NCI-H524 treated with DMSO at 0.1 percent for 48 hours (cell line): ENCODE data around the gene HM13.
A peak's percentile ranks its signal among the peaks of the same experiment; 100 is the strongest.
"Not testable (repeated sequence)": the region's sequence is repeated elsewhere in the genome, so short reads cannot be mapped to it uniquely, and the experiment has no call there.

Experiments used
- DNase-seq: peaks from one replicate; lab custom pipeline; 2025; lab: John Stamatoyannopoulos, UW

HM13 gene

DNA sequence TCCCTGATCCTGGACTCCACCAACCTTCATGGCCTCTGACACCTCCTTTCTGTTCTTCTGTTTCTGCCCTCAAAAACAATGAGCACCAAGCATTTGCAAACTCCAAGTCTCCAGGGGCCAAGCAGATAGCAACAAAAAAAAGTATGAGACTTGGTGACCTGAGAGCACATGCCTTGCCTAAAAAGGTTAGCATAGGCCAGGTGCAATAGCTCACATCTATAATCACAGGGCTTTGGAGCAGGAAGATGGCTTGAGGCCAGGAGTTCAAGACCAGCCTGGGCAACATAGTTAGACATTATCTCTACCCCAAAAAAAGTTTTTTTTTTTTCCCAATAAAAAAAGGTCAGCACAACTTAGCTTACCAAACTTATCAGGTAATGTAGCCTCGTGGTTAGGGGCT lies 13.7 kb upstream of the HM13 start:
- DNase-seq, result no peak

DNA sequence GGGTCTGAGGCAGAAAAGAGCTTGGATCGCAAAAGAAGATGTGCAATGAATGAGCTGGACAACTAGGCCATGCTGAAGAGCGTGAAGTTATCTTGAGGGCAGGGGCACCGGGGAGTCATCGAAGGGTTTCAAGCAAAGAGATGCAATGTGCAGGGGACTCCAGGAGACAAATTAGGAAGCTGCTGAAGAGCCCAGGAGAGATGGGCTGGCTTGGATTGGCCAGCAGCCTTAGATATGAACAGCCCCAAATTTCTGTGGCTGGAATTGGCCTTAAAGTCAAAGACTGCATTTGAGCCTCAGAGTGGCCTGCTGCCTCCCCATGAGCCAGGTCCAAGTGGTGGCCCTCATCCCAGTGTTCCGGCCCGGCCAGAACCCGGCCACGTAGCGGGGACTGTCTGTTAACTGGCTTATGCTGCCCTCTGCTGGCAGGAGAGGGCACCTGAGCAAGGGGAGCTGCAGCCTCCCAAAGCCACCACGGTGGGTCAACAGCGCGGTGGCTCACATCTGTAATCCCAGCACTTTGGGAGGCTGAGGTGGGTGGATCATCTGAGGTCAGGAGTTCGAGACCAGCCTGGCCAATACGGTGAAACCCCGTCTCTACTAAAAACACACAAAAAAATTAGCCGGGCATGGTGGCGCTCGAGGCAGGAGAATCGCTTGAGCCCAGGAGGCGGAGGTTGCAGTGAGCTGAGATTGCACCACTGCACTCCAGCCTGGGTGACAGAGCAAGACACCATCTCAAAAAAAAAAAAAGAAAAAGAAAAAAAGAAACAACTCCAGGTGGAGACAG lies 11.2 kb upstream of the HM13 start:
- not testable (repeated sequence) for DNase-seq

DNA sequence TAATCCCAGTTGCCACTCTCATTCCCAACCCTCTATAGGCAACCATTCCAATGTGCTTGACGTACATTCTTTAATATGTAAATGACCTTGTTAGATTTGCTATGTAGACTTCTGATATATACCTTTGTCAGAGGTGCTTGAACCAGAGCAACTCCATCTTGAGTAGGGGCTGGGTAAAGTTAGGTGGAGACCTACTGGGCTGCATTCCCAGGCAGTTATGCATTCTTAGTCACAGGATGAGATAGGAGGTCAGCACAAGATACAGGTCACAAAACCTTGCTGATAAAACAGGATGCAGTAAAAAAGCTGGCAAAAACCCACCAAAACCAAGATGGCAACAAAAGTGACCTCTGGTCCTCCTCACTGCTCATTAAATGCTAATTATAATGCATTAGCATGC lies 8.3 kb upstream of the HM13 start:
- DNase-seq, result no peak

DNA sequence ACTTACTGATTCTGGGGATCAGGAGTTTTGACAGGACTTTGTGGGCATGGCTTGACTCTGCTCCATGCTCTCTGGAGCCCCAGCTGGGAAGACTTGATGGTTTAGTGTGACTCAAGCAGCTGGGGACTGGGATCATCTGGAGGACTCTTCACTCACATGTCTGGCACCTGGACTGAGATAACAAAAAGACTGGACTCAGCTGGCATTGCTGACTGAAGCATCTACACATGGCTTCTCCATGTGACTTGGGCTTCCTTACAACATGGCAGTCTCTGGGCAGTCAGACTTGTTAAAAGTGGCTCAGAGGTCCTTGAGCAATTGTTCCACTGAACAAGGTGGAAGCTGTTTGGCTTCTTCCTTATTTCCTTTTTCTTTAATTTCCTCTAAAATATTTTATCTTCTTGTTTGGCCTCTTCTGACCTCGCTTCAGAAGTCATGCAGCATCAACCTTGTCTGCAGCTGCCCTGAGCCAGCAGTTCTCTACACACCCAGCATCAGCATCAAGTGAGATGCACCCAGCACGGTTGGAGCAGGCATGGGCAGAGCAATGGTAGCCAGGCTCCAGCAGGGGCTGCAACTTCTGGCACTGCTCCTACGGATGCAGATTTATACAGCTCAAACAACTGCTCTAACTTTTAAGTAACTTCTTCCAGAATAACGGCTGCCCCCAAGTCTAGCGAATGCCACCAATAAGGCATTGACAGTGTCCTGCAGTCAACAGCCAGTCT lies 5.6 kb upstream of the HM13 start:
- DNase-seq, result no peak

DNA sequence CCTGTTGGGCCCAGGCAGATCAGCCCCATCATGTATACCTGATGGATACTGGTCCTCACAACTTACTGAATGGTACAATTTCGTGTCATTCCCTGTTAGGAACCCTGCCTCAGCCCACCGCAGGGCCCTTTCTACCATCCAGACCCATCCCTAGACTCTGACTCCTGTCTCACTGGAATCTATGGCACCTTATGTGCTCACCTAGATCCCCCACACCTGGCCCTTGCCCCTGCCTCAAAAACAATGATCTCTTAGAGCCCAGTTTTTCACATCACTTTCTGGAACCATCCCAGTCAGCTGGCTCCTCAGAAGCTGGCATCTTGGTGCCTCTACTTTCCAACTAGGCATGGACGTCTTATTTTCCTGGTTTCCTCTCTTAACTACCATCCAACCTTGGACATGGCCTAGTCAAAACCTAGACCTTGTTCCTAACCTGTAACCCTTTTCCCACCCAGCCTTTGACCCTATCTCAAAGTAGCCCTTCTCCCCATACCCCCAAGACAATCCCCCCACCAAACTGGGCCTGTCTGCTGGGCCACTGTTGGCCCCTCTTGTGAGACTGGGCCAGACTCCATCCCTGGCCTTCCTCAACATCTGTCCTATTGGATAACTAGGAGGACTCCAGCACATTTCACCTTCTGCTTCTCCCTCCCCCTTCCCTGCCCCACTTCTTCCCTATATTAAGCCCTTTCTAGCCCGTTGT lies 981 bp downstream of the HM13 start:
- DNase-seq, result no peak

DNA sequence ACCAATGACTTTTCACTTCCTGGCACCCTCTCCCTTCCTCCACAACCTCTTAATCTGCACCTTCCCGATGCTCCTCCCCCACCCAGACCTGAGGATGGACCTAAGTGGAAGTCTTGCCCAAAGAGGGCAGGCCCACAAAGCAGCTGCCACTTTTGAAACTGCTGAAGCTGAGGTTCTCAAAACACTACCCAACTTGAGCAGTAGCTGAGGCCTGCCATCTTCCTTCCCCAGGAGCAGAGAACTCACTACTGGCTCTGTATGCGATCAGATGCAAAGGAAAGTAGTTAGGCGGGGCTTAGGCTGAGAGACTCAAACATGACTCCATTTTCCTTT lies 1.5 kb downstream of the HM13 start:
- DNase-seq, result no peak

DNA sequence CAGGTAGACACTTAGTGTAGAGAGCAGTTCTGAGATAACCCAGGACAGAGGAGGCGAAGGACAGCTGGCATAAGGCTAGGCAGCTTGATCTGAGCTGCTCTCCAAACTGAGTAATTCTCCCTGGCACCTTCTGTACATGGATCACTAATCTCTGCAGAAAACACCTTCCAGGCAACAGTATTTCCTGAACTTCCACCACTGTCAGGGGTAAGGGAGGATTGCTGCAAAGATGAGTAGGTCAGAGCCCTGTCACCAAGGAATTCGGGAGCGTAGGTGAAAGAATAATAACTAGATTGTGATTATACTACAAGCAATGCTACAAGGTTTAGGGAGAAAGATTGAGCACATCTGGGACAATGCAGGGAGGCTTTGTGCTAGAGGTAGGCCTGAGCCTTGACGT lies 1.9 kb downstream of the HM13 start:
- no peak for DNase-seq

DNA sequence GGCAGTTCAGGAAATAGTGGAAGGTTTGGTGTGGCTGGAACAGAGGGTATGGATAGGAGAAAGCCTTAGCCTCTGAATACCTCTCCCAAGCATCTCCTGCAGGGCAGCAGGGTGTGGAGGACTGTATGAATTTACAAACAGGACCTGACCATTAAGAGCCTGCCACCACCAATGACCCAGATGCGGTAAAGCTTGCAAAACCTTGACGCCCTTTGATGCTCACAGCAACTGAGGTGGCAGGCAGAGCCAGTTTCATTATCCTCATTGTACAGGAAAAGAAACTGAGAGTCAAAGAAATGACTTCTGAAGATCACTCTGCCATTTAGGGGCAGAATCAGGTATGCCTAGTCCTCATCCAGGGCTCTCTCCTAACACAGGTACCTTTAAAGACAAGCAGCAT lies 2.4 kb downstream of the HM13 start:
- no peak for DNase-seq

DNA sequence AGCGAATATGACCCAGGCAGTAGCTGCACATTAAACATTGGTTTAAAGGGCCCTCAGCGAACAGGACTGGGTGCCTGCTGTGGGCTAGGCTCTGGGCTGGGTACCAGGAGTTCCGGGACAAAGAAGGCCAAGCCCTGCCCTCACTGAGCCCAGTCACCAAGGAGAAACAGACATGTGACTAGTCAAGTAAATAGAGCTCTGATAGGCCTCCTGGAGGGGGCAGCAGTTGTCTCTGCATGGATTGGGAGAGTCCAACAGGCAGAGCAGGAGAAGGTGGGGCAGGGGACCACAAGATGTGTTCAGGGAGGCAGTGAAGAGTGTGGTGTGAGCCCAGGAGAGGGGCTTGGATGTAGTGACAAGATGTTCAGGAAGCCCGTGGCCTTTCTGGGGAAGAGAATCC lies 3.1 kb downstream of the HM13 start:
- DNase-seq, result peak; percentile 5

DNA sequence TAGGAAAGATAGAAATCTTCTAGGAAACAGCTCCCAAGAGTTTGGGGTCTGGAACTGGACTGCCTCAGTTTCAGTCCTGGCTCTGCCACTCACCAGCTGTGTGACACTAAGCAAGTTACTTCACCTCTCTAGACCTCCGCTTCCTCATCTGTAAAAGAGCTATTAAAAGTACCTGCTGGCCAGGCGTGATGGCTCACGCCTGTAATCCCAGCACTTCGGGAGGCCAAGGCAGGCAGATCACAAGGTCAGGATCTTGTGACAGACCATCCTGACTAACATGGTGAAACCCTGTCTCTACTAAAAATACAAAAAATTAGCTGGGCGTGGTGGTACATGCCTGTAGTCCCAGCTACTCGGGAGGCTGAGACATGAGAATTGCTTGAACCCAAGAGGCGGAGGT lies 7.0 kb downstream of the HM13 start:
- DNase-seq, result not testable (repeated sequence)

DNA sequence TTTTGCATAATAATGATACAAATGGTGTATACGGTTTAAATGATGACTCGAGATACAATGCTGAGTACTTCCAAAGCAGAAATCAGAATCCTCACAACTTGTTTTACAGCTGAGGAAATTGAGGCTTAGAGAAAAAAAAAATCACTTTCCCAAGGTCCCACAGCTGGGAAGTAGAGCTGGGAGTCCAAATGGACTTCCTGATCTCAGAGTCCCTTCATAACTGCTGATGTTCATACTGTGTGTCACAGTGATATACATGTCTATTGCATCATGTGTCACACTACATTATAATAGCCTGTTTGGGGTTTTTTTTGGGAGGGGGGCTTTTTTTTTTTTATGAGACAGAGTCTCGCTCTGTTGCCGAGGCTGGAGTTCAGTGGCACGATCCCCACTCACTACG lies 8.5 kb downstream of the HM13 start:
- DNase-seq, result no peak

DNA sequence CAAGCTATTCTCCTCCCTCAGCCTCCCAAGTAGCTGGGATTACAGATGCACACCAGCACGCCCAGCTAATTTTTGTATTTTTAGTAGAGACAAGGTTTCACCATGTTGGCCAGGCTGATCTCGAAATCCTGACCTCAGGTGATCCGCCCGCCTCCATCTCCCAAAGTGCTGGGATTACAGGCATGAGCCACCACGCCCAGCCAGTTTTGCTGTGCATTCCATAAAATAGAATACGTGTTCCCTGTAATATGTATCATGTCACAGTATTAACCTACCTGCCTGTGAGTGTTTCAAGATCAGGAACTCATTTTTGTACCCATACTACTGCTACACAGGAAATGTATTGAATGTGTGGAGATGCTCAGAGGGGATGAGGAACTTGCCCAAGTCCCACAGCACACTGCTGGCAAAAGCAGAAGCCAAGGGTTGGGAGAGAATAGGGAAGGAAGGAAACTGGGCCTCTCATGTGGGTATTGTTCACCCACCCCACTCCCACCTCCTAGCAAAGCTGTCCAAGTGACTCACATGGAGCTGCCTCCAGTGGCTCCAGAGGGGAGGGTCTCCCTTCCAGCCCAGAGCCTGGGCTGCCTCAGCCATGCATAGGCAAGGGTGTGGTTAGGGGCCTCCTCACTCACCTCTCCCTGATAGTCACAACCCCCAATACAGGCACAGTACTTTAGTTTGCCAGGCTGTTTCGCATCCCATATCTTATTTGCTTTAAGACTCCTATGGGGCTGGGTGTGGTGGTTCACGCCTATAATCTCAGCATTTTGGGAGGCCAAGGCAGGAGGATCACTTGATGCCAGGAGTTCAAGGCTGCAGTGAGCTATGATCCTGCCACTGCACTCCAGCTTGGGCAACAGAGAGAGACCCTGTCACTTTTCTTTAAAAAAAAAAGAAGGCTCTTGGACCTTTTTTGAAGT lies 9.4 kb downstream of the HM13 start:
- DNase-seq, result no peak

DNA sequence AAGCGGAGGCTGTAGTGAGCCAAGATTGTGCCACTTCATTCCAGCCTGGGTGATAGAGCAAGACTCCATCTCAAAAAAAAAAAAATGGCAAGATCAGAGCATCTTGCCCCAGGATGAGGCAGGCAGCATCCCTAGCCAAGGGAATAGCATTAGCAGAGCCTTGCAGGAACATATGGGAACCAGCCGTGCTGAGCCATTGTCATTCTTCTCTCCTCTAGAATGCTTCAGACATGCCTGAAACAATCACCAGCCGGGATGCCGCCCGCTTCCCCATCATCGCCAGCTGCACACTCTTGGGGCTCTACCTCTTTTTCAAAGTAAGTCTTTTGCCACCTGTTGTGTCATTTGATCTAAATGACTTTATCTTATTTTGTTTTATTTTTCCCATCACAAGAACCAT lies 13.0 kb downstream of the HM13 start:
- no peak for DNase-seq

DNA sequence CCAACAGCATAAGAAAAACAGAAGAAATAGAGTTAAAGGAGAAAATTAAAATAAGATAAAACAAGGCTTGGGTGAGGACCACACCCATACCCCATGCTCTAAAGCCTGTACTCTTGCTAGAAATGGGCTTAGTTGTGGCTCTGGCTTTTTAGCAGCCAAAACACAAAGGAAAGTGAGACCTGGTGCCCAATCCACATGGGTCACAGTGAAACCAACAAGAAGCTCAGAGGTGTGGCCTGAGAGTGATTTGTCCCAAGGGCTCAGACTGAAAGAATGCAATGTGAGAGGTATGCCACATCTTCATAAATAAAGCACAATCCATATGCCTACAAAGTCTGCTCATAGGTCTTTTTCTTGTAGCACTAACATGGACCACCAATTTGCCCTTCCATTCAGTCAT lies 21.1 kb downstream of the HM13 start:
- no peak for DNase-seq

DNA sequence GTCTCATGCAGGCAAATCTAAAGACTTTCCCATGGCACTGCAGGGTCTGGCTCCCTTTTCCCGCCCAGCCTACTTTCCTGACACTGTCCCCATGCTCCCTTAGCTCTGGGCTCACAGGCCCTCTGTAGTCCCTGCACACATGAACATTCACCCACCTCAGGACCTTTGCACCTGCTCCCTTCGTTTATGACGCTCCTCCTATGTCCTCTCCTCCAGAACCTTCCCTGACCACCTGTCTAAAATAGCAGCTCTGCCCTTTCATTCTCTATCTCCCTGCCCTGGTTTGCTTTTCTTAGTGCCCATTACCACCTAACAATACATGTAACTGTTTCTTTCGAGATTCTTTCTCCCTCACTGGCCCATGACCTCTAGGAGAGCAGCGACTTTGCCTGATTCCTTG lies 22.3 kb downstream of the HM13 start:
- DNase-seq, result no peak

DNA sequence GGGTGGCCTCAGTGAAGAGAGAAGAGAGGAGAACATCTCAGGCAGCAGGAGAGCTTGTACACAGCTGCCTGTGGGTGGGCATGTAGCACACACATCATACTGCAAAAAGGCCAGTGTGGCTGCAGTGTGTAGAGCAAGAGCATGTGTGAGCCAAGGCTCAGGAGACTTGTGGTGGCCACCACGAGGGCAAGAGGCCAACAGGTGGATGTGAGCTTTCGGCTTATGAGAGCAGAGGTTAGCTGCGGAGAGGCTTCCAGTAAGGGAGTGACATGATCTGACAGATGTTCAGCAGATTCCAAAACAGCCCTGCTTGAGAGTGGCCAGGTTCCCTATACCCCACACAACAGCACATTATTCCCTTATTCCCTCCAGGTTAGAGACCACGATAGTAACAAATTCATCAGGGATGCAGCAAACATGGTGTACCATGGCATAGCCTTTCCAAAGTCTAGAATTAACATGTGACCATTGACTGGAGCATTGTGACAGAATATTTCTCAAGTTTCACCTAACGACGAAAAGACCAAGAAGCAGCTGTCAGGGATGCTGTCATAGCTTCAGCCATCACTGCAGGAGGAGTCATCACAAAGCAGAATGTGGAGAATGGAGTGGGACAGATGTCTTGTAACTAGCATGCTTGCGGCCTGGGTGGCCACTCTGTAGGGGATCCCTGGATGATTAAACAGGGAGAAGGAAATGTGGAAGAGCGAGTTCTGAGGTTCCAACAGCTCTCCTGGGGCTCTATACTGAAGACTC lies 23.1 kb downstream of the HM13 start:
- no peak for DNase-seq

DNA sequence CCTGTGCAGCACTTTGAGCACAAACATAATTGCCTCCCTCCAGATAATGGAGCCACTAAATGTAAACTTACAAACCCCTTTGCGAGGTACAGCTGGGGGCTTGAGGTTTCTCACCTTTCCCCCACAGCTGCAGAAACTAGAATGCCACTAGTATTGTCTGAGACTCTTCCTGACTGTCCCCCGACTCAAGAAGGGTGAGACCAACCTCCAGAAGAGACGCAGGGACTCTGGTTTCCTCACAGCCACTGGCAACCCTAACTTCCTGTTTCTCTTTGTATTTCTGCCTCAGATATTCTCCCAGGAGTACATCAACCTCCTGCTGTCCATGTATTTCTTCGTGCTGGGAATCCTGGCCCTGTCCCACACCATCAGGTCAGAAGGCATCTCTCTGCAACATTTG lies 23.6 kb downstream of the HM13 start:
- DNase-seq, result no peak

DNA sequence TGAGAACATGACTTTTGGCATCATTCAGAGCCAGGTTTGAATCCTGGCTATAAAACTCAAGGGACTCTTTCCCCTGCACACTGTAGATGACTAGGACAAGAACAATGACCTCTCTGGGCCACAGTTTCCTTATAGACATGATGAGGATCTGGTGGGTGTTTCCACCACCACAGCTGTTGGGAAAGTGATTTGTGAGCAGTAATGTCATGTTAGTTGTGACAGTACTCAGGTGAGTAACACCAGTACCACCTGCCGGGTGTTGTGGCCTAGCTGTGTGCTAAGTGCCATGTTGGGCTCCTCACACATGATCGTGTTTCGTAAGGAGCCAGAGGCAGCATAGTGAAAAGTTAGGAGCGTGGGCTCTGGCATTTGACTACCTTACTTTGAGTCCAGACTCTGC lies 24.1 kb downstream of the HM13 start:
- no peak for DNase-seq

DNA sequence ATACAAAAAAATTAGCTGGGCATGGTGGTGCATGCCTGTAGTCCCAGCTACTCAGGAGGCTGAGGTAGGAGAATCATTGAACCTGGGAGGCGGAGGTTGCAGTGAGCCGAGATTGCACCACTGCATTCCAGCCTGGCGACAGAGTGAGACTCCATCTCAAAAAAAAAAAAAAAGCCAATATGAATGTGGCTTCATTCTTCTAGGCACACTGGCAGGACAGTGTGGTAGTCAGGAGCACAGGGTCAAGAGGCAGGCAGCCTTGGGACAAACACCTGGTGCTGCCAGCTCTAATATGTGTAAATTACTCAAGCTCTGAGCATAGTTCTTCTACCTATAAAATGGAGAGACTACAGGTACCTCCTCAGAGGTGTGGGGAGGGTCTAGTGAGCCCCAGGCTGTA lies 25.4 kb downstream of the HM13 start:
- DNase-seq, result not testable (repeated sequence)

DNA sequence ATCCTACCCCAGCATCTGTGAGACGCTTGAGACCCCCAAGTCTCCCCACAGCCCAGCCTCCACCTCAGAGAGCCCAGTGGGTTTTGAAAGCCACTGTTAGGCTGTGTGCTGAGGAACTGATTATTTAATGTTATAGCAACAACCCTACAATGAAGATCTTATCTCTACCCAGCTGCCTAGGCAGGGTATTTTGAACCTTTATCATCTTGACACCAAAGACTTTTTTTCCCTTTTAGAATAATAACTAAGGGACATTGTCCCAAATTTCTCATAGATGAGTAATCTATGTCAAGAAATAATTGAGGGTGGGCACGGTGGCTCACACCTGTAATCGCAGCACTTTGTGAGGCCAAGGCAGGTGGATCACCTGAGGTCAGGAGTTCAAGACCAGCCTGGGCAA lies 26.2 kb downstream of the HM13 start:
- DNase-seq, result no peak

DNA sequence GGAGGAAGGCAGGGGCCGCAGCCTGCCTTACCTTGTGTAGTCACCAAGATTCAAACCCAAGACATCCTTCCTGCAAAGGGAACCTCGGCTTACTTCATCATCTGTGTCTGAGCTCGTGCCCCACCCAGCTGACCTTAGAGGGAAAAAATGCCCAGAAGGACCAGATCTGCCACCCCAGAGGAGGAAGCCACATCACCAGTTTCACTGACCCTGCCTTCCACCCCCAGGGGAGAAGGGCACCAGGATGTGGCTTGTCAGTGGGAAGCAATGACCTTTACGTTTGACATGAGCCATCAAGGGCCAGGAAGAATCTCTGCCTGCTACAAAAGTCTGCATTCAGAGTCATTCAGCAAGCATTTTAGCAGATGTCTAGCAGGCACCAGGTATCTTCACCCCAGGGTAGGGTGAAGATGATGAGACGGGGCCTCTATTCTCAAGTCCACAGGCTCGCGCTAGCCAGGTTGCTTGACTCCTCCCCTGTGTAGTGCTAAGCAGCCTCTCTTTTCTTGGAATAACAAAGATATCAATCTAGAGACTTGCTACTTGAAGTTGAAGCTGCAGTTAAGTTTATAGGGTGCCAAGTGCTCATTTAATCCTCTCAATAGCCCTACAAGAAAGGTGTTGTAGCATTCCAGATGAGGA lies 28.1 kb downstream of the HM13 start:
- no peak for DNase-seq
